KOPT-K1 (cell line): ENCODE results near the gene ETDB.
"Not testable (repeated sequence)": the region's sequence is repeated elsewhere in the genome, so short reads cannot be mapped to it uniquely, and the experiment has no call there.

Experiments
- H3K27ac ChIP-seq: fragments of 200-600 bp; sonication (generic); 2 replicates; pipeline ENCODE4 v1.5.1; 2016; ENCODE audit warnings: antibody characterized with exemption, mild to moderate bottlenecking, low read depth, low read length; ENCODE audit not compliant: poor library complexity, severe bottlenecking
- H3K36me3 ChIP-seq: fragments of 200-600 bp; sonication (generic); 2 replicates; pipeline ENCODE4 v1.5.1; 2017; ENCODE audit warnings: antibody characterized with exemption, mild to moderate bottlenecking, low read length, moderate library complexity; ENCODE audit not compliant: insufficient read depth
- H3K9me3 ChIP-seq: fragments of 200-600 bp; sonication (generic); 2 replicates; pipeline ENCODE4 v1.5.1; 2017; ENCODE audit warnings: antibody characterized with exemption, low read length, mild to moderate bottlenecking; ENCODE audit not compliant: insufficient read depth, poor library complexity, severe bottlenecking

ETDB gene

DNA sequence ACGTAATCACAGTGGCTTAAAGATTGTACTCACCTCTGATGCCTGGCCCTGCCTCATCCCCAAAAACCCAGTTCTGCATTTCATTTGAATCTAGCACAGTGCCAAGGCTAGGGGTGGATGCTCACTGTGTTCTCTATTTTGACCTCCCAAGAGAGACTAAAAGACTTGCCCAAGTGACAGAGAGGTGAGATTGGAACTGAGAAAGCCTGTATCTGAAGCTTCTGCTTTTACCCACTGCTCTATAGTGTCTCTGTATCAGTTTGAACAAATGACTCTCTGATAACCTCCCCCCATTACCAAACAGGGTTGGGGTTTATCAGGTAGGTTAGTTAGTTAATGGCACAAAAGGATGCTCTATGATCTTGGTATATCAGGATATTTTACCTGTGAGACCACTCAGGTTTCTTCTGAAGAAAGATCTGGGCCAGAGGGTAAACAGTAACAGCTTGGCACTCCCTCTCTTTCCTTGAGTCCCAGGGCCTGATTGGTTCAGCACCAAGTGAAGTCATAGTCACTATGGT lies at the start of gene ETDB:
TSS of gene ETDB (minus strand) at position 471 of the 521 bp plus-strand sequence. CDS start 1,265 bp downstream, outside the sequence.
- not testable (repeated sequence) for H3K36me3 ChIP-seq, H3K27ac ChIP-seq, H3K9me3 ChIP-seq

DNA sequence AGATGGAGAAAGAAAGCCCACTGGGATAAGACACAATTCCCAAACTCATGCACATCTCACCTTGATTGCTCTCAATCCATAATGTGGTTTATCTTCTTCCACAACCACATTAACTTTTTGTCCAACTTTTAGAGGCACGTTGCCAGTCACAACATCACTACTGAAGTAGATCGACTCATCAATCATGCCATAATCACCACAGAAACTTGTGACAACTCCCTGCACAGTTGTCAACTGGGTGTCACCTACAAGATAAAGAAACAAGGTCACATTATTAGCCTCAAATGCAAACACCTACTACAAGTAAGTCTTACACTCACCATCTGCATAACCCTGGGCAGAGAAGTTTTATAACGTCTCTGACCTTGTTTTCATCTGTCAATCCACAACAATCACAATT lies 49.2 kb upstream of the ETDB start:
- H3K36me3 ChIP-seq: not testable (repeated sequence)

DNA sequence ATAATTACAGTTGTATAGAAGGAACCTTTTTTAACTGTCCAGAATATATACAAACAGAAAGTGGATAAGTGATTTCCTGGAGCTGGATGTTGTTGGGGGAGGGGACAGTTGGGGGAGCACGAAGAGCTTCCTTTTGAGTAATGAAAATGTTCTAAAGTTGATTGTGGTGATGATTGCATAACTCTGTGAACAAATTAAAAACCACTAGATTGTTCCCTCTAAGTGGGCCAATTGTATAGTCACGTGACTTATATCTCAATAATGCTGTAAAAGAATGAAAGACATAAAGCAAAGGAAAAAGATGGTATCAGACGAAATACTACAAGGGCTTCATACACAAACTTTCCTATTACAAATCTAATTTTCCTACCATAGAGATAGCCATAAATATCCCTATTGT lies 48.2 kb upstream of the ETDB start:
- H3K9me3 ChIP-seq: no peaks in the 10 kb centered on the region
- no peaks in the 10 kb centered on the region for H3K36me3 ChIP-seq
- no peak overlapping the region for H3K27ac ChIP-seq

More for the DNA sequence above, 49.2 kb upstream of the ETDB start:
- H3K9me3 ChIP-seq, H3K27ac ChIP-seq: not testable (repeated sequence)

GRCh38 chrX:135154688-135155087 lies 34.4 kb upstream of the ETDB start:
- not testable (repeated sequence) for H3K9me3 ChIP-seq, H3K36me3 ChIP-seq, H3K27ac ChIP-seq

GRCh38 chrX:135126145-135126544 lies 5.8 kb upstream of the ETDB start:
- H3K27ac ChIP-seq, H3K36me3 ChIP-seq, H3K9me3 ChIP-seq: not testable (repeated sequence)

GRCh38 chrX:135116064-135116463 lies 4.3 kb downstream of the ETDB start:
- H3K36me3 ChIP-seq, H3K9me3 ChIP-seq, H3K27ac ChIP-seq: not testable (repeated sequence)

- Histone ChIP-seq H3K9me3 (no peaks in the 10 kb centered on the region), H3K27ac (no peak overlapping the region)
Measured at GRCh38 chrX:135114392-135114791, 5.9 kb downstream of the ETDB start.

DNA sequence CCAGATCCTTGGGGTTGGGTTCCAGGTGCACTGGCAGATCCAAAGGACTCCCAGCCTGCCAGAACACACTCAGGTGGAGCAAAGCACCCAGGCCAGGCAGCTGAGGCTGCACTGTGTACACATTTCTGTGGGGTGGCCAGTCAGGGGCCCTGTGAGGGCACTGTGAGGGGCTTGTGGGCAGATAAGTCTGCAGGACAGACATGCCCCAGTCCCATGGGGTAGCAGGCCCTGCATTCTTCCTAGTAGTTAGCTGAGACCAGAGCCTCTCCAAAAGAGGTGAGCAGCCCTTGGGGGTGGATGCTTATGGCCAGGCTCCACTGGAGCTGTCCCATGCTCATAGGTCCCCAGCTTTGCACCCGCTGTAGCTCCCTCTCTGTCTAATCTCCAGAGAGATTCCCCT lies 7.6 kb downstream of the ETDB start:
- Histone ChIP-seq H3K27ac (no peak overlapping the region), H3K9me3 (no peaks in the 10 kb centered on the region)

More at GRCh38 chrX:135114392-135114791, 5.9 kb downstream of the ETDB start:
- no peaks in the 10 kb centered on the region for H3K36me3 ChIP-seq

DNA sequence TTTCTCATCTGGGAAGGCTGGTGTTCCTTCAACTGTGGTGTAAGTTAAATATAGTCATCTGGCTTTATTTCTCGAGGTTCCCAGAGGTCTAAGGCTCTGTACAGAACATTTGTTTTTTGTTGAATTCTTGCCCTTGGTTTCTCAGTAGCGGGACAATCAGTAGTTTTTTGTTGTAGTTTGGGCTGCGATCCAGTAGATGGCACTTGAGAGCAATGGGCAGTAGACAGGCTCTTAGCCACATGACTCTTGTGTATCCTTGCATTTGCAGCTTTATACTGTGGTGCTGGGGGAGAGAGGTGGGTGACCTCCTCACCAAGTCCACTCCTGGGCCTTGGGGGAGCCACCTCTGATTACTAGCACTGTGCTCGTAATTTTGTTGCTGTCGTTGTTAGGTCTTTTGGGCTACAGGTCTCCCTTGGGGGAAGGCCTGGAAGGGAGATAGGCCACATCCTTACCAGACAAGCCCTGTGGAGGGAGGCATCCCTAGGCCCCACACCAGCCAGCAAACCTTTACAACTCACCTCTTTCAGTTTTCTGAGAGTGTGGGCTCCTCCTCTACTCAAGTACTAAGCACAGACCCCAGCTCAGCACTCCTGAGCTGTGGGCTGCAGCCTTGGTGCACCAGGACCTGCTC lies 8.1 kb downstream of the ETDB start:
- H3K9me3 ChIP-seq: no peaks in the 10 kb centered on the region
- H3K36me3 ChIP-seq: no peaks in the 10 kb centered on the region
- H3K27ac ChIP-seq: no peak overlapping the region

More for the DNA sequence above, 7.6 kb downstream of the ETDB start:
- H3K36me3 ChIP-seq: no peaks in the 10 kb centered on the region

GRCh38 chrX:135109554-135109953 lies 10.8 kb downstream of the ETDB start:
- Histone ChIP-seq H3K9me3 (no peaks in the 10 kb centered on the region), H3K36me3 (no peaks in the 10 kb centered on the region), H3K27ac (no peak overlapping the region)

GRCh38 chrX:135099493-135099783 lies 20.9 kb downstream of the ETDB start:
- Histone ChIP-seq H3K27ac (no peak overlapping the region), H3K36me3 (no peaks in the 10 kb centered on the region), H3K9me3 (no peaks in the 10 kb centered on the region)

- not testable (repeated sequence) for H3K9me3 ChIP-seq, H3K27ac ChIP-seq, H3K36me3 ChIP-seq
Measured at GRCh38 chrX:135097196-135097744, 23.1 kb downstream of the ETDB start.

- Histone ChIP-seq H3K9me3 (no peaks in the 10 kb centered on the region), H3K36me3 (no peaks in the 10 kb centered on the region), H3K27ac (no peak overlapping the region)
Measured at GRCh38 chrX:135095715-135096114, 24.6 kb downstream of the ETDB start.

DNA sequence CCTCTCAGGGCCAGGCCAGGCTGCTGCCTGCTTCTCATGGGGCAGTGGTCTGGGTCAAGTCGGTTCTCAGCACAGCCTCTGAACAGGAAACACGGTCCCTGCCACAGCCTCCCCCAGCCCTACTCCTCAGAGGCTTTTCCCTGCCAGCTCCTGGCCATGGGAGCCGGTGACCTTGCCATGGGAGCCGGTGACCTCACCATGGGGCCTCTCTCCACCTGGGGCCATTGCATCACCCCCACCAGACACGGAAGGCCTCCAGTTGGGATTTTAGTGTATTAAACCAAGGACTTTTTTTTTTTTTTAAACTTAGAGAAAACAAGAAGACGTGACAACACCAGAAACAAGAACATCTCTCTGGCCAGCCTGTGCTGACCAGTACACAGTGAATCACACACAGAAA lies 25.6 kb downstream of the ETDB start:
- Histone ChIP-seq H3K27ac (no peak overlapping the region), H3K9me3 (no peaks in the 10 kb centered on the region)

DNA sequence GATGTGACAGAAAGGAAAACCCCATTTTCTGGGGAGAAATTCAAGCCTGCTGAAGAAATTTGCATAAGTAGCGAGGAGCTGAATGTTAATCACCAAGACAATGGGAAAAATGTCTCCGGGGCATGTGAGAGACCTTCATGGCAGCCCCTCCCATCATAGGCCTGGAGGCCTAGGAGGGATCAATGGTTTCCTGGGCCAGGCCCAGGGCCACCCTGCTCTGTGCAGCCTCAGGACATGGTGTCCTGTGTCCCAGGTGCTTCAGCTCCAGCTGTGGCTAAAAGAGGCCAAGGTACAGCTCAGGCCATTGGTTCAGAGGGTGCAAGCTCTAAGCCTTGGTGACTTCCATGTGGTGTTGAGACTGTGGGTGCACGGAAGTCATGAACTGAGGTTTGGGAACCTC lies 31.2 kb downstream of the ETDB start:
- H3K9me3 ChIP-seq: no peaks in the 10 kb centered on the region
- H3K36me3 ChIP-seq: no peaks in the 10 kb centered on the region
- H3K27ac ChIP-seq: no peak overlapping the region

More for the DNA sequence above, 25.6 kb downstream of the ETDB start:
- no peaks in the 10 kb centered on the region for H3K36me3 ChIP-seq

DNA sequence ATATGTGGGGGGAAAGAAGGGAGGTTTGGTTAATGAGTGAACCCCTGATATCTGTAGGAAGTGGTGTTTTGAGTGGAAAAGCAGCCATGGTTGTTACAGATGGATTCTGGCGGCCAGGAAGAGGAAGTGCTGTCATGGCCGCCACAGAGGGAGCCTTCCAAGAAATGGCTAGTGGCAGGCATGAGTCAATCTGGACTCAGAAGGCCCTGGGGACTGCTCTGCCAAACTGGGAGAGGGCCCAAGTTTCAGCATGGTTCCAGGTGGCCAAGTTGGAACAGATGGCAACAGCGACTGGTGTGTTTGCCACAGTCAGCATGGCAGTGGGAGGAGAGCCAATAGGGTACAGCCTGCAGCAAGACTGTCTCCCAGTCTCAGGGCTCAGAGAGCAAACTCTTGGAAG lies 32.5 kb downstream of the ETDB start:
- Histone ChIP-seq H3K27ac (no peak overlapping the region), H3K36me3 (no peaks in the 10 kb centered on the region), H3K9me3 (no peaks in the 10 kb centered on the region)
